ENCODE data around the gene POLR2J3.
A peak's percentile ranks its signal among the peaks of the same experiment; 100 is the strongest.
"Not testable (repeated sequence)": the region's sequence is repeated elsewhere in the genome, so short reads cannot be mapped to it uniquely, and the experiment has no call there.

Gene POLR2J3

DNA sequence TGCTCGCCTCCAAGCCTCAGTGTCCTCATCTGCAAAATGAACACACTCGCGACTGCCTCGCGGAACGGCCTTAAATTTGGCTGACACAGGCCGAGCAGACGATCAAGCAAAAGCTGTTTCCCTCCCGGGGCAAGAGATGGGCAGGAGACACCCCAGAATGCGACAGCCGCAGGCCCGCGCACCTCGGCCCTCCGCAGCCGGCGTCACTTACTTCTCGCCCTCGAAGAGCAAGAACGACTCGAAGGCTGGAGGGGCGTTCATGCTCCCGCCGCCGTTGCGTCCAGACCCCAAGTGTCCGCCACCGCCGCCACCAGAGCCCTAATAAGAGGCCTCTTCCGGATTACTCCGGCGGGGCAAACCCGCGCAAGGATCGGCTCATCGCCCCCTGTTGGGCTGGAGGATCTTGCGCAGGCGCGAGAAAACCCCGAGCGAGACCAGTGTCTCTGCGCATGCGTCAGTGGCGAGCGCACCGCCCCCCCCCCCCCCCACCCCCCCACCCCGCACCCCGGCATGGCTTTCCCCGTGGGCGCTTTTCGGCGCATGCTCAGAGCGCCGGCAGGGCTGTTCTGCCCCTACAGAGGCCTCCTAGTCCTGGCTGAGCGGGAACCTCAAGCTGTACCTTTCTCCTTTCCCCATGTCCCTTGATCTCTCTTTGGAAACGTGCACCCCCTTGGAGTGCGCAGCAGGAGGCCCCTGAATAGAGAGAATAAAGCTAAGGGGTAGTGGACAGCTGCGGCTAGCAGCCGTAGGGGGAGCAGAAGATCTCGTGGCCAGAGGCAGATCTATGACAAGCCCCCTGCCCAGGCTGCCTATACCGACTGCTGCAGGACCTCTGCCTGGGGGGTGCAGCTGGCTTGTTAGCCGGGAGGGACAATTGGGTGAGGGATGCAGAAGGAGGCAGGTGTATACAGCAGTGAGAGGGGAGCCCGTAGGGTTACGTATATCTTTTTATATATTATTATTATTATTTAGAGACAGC lies at the start of gene POLR2J3:
TSS of gene POLR2J3 (minus strand) at position 323 of the 979 bp plus-strand sequence. CDS start at position 261, 62 bp downstream.
- peak within 1 kb of the TSS; percentile 32 to 67 for H3K4me3 ChIP-seq (ENCODE audit: low read depth in 1 of 2, low read length in 2 of 2)
- not testable (repeated sequence) for H3K36me3 ChIP-seq (ENCODE audit: insufficient read depth, low read length); H3K4me1 ChIP-seq (ENCODE audit: insufficient read depth, low read length); H3K9me3 ChIP-seq (ENCODE audit: low read length); H3K27me3 ChIP-seq (ENCODE audit: control insufficient read depth in 1 of 2, insufficient read depth in 2 of 2, low read length in 2 of 2); H3K9ac ChIP-seq (ENCODE audit: low read length); H3K27ac ChIP-seq (ENCODE audit: low read depth, low read length)

DNA sequence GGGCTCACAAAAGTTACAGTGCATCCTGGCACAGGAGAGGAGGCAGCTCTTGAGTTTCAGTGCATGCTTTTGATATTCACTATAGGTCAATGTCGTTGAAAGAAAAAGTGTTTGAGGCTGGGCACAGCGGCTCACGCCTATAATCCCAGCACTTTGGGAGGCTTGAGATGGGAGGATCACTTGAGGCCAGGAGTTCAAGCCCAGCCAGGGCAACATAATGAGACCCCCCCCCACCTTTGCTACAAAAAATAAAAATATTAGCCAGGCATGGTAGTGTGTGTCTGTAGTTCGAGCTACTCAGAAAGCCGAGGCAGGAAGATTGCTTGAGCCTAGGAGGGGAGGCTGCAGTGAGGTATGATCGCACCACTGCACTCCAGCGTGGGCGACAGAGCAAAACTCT lies 45.7 kb upstream of the POLR2J3 start:
- not testable (repeated sequence) for H3K9me3 ChIP-seq (ENCODE audit: low read length); H3K36me3 ChIP-seq (ENCODE audit: insufficient read depth, low read length); H3K4me1 ChIP-seq (ENCODE audit: insufficient read depth, low read length); H3K27ac ChIP-seq (ENCODE audit: low read depth, low read length); H3K27me3 ChIP-seq (ENCODE audit: control insufficient read depth in 1 of 2, insufficient read depth in 2 of 2, low read length in 2 of 2); H3K4me3 ChIP-seq (ENCODE audit: low read depth in 1 of 2, low read length in 2 of 2); H3K9ac ChIP-seq (ENCODE audit: low read length)

DNA sequence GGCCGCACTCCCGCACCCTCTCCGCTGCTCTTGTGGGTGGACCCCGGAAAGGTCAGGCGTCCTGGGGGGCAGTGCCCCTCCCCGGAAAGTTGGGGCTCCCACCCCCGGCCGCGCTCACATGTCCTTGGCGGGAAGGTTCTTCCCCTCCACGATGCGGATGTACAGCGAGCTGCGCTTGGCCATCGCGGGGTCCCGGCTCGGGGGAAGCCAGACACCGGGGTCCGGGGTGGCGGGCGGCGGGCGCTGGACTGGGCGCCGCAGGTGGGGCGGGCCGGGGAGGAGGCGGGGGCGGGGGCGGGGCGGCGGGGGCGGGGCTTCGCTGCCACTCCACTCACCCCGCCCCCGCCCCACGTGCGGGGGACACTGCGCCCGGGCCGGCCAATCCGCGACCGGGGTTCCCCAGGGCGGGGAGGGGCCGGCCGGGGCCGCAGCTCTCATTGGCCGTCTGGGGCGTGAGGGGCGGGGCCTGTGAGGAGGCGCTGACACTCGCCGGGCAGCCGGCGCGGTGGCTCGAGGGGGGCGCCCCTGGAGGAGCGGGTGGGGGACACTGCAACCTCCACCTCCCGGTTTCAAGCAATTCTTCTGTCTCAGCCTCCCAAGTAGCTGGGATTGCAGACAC lies 44.2 kb upstream of the POLR2J3 start, which contains the start of gene RASA4:
TSS of gene RASA4 (minus strand) at position 250 of the 619 bp plus-strand sequence. CDS start at position 183, 67 bp downstream.
- H3K4me3 ChIP-seq (ENCODE audit: low read depth in 1 of 2, low read length in 2 of 2); H3K27ac ChIP-seq (ENCODE audit: low read depth, low read length); H3K4me1 ChIP-seq (ENCODE audit: insufficient read depth, low read length); H3K9me3 ChIP-seq (ENCODE audit: low read length); H3K9ac ChIP-seq (ENCODE audit: low read length); H3K27me3 ChIP-seq (ENCODE audit: control insufficient read depth in 1 of 2, insufficient read depth in 2 of 2, low read length in 2 of 2); H3K36me3 ChIP-seq (ENCODE audit: insufficient read depth, low read length): not testable (repeated sequence)

DNA sequence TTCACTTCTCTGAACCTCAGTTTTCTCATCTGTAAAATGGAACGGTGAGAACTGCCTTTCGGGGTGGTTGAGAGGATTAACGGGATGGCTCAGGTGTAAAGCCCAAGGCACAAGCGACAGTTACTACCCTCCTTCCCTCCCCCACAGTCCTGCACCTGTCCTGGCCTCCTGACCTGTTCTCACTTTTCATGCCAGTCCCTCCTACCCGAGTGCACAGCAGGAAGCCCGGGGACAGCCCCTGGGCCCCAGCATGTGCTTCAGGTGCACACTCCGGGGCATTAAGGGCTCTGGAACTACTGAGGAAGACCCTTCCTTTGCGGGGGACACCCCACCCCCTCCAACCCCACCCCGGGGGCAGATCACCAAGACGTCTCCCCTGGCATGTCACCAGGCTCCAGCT lies 43.5 kb upstream of the POLR2J3 start:
- H3K4me3 ChIP-seq (ENCODE audit: low read depth in 1 of 2, low read length in 2 of 2); H3K9ac ChIP-seq (ENCODE audit: low read length); H3K27me3 ChIP-seq (ENCODE audit: control insufficient read depth in 1 of 2, insufficient read depth in 2 of 2, low read length in 2 of 2); H3K27ac ChIP-seq (ENCODE audit: low read depth, low read length); H3K36me3 ChIP-seq (ENCODE audit: insufficient read depth, low read length); H3K9me3 ChIP-seq (ENCODE audit: low read length); H3K4me1 ChIP-seq (ENCODE audit: insufficient read depth, low read length): not testable (repeated sequence)

DNA sequence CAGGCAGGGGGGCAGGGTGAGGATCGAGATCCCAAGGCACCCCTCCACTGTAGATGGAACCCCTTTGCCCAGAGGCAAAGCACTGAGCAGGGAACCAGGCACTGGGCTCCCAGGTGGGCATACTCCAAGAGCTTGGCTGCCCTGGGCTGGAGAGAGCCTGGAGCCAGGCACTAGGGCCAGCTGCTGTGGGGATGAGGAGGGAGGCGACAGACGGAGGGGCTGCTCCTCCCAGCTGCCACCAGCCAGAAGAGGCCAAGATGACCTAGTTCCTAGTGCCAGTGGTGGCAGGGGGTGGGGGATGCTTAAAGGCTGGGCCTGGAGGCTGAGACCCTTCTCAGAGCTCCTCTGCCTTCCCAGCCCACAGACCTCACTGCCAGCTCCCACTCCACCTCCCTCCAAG lies 42.5 kb upstream of the POLR2J3 start:
- not testable (repeated sequence) for H3K9ac ChIP-seq (ENCODE audit: low read length); H3K27me3 ChIP-seq (ENCODE audit: control insufficient read depth in 1 of 2, insufficient read depth in 2 of 2, low read length in 2 of 2); H3K4me1 ChIP-seq (ENCODE audit: insufficient read depth, low read length); H3K27ac ChIP-seq (ENCODE audit: low read depth, low read length); H3K9me3 ChIP-seq (ENCODE audit: low read length); H3K4me3 ChIP-seq (ENCODE audit: low read depth in 1 of 2, low read length in 2 of 2); H3K36me3 ChIP-seq (ENCODE audit: insufficient read depth, low read length)

DNA sequence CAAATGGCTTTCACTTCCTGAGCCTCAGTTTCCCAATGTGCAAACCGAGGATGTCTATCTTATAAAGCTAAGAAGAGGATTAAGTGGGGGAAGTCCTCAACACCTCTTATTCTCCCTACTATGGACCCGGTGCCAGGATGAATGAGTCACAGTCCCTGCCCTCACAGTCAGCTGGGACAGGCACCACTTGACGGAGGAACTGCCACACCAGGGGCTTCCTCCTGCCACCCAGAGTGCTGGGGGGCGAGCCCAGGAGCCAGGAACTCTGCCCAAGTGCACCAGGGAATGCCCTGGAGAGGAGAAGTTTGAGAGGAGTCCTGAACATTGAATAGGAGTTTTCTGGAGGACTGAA lies 41.9 kb upstream of the POLR2J3 start:
- not testable (repeated sequence) for H3K27ac ChIP-seq (ENCODE audit: low read depth, low read length); H3K27me3 ChIP-seq (ENCODE audit: control insufficient read depth in 1 of 2, insufficient read depth in 2 of 2, low read length in 2 of 2); H3K9ac ChIP-seq (ENCODE audit: low read length); H3K4me3 ChIP-seq (ENCODE audit: low read depth in 1 of 2, low read length in 2 of 2); H3K36me3 ChIP-seq (ENCODE audit: insufficient read depth, low read length); H3K4me1 ChIP-seq (ENCODE audit: insufficient read depth, low read length); H3K9me3 ChIP-seq (ENCODE audit: low read length)

DNA sequence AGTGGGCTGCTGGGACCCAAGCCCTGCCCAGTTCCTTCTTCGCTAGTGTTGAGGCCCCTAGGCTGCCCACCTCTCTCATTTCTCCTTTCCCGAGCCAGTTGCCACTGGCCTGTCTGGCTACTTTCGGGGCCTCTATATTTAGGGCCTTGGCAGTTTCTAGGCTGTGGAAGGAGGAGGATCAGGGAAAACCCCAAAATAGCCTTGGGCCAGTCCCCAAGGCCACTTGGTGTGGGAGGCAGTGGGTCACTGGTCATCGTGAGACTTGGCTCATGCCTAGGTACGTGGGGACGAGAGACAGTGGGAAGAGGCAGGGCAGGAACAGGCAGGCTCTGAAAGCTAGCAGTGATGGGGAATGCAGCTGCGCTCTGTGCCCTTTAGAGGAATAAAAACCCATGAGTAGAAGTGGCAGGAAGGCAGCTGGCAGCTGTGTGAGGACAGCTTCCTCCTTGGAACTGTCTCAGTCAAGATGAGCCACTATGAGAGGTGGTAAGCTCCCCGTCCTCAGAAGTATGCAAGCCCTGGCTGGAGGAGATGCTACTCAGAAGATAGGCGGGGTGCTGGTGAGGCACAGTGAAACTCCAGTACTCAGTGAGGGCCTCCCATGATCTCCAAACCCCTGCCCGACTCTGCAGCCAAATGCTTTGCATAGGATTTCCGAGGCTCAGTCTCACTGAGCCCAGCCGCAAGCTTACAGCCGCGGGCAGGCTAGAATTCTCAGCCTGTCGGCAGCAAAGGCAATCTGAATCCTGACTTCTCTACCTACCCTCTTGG lies 41.4 kb upstream of the POLR2J3 start:
- H3K4me1 ChIP-seq (ENCODE audit: insufficient read depth, low read length); H3K27me3 ChIP-seq (ENCODE audit: control insufficient read depth in 1 of 2, insufficient read depth in 2 of 2, low read length in 2 of 2); H3K36me3 ChIP-seq (ENCODE audit: insufficient read depth, low read length); H3K27ac ChIP-seq (ENCODE audit: low read depth, low read length); H3K4me3 ChIP-seq (ENCODE audit: low read depth in 1 of 2, low read length in 2 of 2); H3K9me3 ChIP-seq (ENCODE audit: low read length); H3K9ac ChIP-seq (ENCODE audit: low read length): not testable (repeated sequence)

DNA sequence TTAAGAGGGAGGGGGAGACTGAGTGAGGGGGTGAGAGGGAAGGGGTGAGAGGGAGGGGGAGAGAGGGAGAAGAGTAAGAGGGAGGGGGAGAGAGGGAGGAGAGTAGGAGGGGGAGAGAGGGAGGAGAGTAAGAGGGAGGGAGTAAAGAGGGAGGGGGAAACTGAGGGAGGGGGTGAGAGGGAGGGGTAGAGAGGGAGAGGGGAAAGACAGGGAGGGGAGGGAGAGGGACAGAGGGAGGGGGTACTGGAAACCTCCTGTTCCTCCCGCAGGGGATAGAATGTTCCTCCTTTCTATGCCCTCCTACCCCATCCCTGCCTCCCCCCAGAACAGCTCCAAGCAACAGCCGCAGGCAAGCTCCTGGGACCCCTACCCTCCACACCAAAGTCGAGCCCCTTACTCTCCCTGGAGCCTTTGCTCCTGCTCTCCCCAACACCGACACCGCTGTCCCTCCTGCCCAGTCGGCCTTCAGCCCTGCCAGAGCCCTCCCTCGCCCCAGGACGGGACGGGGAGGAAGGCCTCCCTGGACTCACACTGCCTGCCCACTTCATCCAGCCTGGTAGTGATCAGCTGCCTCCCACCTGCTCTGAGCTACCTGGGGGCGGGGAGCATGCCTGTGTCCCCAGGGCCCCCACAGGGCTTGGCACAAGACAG lies 39.4 kb upstream of the POLR2J3 start:
- not testable (repeated sequence) for H3K4me3 ChIP-seq (ENCODE audit: low read depth in 1 of 2, low read length in 2 of 2); H3K27me3 ChIP-seq (ENCODE audit: control insufficient read depth in 1 of 2, insufficient read depth in 2 of 2, low read length in 2 of 2); H3K27ac ChIP-seq (ENCODE audit: low read depth, low read length); H3K4me1 ChIP-seq (ENCODE audit: insufficient read depth, low read length); H3K9ac ChIP-seq (ENCODE audit: low read length); H3K9me3 ChIP-seq (ENCODE audit: low read length); H3K36me3 ChIP-seq (ENCODE audit: insufficient read depth, low read length)

DNA sequence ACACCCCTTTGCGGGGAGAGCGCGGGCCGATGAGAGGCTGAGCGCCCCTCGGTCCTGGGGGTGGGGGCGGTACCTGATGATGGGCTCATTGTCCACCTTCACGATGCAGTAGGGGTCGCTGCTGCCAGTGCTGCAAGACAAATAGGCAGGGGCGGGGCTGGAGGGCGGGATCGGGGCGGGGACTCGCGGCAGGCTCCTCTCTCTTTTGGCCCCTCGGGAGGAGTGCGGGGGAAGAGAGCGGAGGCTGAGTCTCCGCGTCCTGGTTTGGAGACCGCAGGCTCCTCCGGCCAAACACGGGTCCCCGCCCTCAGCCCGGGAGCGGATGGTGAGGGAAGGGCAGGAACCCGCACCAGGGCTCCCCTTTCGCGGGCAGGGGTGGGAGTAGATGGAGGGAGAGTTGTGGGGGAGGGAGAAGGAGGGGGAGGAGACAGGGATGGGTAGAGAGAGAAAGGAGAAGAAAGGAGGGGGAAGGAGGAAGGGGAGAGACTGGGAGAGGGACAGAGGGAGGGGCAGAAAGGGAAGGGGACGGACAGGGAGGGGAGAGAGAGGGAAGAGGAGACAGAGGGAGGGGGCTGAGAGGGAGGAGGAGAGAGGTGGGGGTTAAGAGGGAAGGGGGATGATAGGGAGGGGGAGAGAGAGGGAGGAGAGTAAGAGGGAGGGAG lies 38.8 kb upstream of the POLR2J3 start:
- H3K9me3 ChIP-seq (ENCODE audit: low read length); H3K36me3 ChIP-seq (ENCODE audit: insufficient read depth, low read length); H3K9ac ChIP-seq (ENCODE audit: low read length); H3K27ac ChIP-seq (ENCODE audit: low read depth, low read length); H3K4me1 ChIP-seq (ENCODE audit: insufficient read depth, low read length); H3K4me3 ChIP-seq (ENCODE audit: low read depth in 1 of 2, low read length in 2 of 2); H3K27me3 ChIP-seq (ENCODE audit: control insufficient read depth in 1 of 2, insufficient read depth in 2 of 2, low read length in 2 of 2): not testable (repeated sequence)

DNA sequence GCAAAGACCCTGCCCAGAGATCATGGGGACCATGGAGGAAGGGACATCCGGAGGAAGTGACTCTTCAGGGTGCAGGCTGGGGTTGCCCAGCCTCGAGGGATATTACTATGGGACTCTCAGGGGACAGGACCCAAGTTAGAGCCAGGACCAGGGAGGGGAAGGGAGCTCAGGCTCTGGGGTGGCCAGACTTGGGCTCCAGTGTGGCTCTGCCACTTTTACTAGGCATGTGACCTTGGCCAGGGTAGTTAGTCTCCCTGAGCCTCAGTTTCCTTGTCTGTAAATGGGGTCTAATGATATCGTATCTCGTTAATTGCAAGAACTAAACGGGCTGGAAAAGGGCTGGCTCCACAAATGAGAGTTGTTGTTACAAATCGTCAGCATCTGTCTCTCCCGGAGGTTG lies 38.1 kb upstream of the POLR2J3 start:
- H3K4me3 ChIP-seq (ENCODE audit: low read depth in 1 of 2, low read length in 2 of 2); H3K27me3 ChIP-seq (ENCODE audit: control insufficient read depth in 1 of 2, insufficient read depth in 2 of 2, low read length in 2 of 2); H3K36me3 ChIP-seq (ENCODE audit: insufficient read depth, low read length); H3K27ac ChIP-seq (ENCODE audit: low read depth, low read length); H3K9ac ChIP-seq (ENCODE audit: low read length); H3K4me1 ChIP-seq (ENCODE audit: insufficient read depth, low read length); H3K9me3 ChIP-seq (ENCODE audit: low read length): not testable (repeated sequence)

DNA sequence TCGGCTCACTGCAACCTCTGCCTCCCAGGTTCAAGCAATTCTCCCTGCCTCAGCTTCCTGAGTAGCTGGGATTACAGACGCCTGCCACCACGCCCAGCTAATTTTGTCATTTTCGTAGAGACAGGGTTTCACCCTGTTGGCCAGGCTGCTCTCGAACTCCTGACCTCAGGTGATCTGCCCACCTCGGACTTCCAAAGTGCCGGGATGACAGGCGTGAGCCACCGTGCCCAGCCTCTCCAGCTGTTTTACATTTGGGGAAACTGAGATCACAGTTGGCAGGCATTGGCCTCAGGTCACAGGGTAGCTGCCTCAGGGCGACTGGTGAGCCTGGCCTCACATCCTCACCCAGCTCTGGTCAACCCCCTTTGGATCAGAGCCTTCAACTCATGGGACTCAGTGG lies 37.4 kb upstream of the POLR2J3 start:
- H3K4me3 ChIP-seq (ENCODE audit: low read depth in 1 of 2, low read length in 2 of 2); H3K9me3 ChIP-seq (ENCODE audit: low read length); H3K36me3 ChIP-seq (ENCODE audit: insufficient read depth, low read length); H3K27me3 ChIP-seq (ENCODE audit: control insufficient read depth in 1 of 2, insufficient read depth in 2 of 2, low read length in 2 of 2); H3K4me1 ChIP-seq (ENCODE audit: insufficient read depth, low read length); H3K9ac ChIP-seq (ENCODE audit: low read length); H3K27ac ChIP-seq (ENCODE audit: low read depth, low read length): not testable (repeated sequence)
